Natural killer cell (primary cell): Measurements from ENCODE around the gene WFIKKN1. TPM values are rescaled to one million over a fixed set of nuclear protein-coding genes. Genes with fewer than 3 reads are reported as not detected.
"Not testable (repeated sequence)": the region's sequence is repeated elsewhere in the genome, so short reads cannot be mapped to it uniquely, and the experiment has no call there.

ENCODE experiments used
- ATAC-seq, 3 donors: fragments of 150-1000 bp in 2 of 3; fragments of 200-7000 bp in 1 of 3; cut with Tn5 transposase; 1 replicate in 1 of 3; 2 replicates in 2 of 3; pipeline ENCODE4 v1.10.0; 2021; ENCODE audit warnings: mild to moderate bottlenecking in 2 of 3, moderate library complexity in 2 of 3
- DNase-seq, 2 donors: peaks; one replicate each; pipeline versions ENCODE4 v3.0.0 to v3.0.0-alpha.2; 2013 to 2021; ENCODE audit warnings: mixed read lengths in 1 of 2
- H3K27ac ChIP-seq: one replicate; pipeline ENCODE4 v1.5.1; 2013; ENCODE audit warnings: mild to moderate bottlenecking, low read length
- H3K27me3 ChIP-seq: one replicate; pipeline ENCODE4 v1.6.1; 2013; ENCODE audit warnings: low read length; ENCODE audit not compliant: control insufficient read depth, insufficient read depth
- H3K36me3 ChIP-seq: one replicate; pipeline ENCODE4 v1.6.1; 2013; ENCODE audit warnings: low read length; ENCODE audit not compliant: control insufficient read depth, insufficient read depth
- H3K4me1 ChIP-seq: one replicate; pipeline ENCODE4 v1.6.1; 2013; ENCODE audit warnings: low read length; ENCODE audit not compliant: control insufficient read depth, insufficient read depth
- H3K4me3 ChIP-seq: one replicate; pipeline ENCODE4 v1.5.1; 2013; ENCODE audit warnings: low read length
- H3K9me3 ChIP-seq: one replicate; pipeline ENCODE4 v1.6.1; 2013; ENCODE audit warnings: low read length; ENCODE audit not compliant: control insufficient read depth, insufficient read depth
- H3K27ac Mint-ChIP-seq, 2 donors: one replicate each; pipeline ENCODE4 v1.8.0; 2022; ENCODE audit warnings: mild to moderate bottlenecking in 2 of 2, mixed read lengths in 2 of 2, moderate library complexity in 1 of 2
- H3K27me3 Mint-ChIP-seq, 2 donors: one replicate each; pipeline ENCODE4 v1.8.0; 2022; ENCODE audit warnings: low read depth in 2 of 2, mixed read lengths in 2 of 2
- H3K36me3 Mint-ChIP-seq: one replicate; pipeline ENCODE4 v1.8.0; 2022; ENCODE audit warnings: mixed read lengths
- H3K4me1 Mint-ChIP-seq, 2 donors: one replicate each; pipeline ENCODE4 v1.8.0; 2022; ENCODE audit warnings: mixed read lengths in 2 of 2
- H3K4me3 Mint-ChIP-seq: one replicate; pipeline ENCODE4 v1.8.0; 2022; ENCODE audit warnings: mild to moderate bottlenecking, moderate library complexity, mixed read lengths
- H3K9me3 Mint-ChIP-seq, 2 donors: one replicate each; pipeline ENCODE4 v1.8.0; 2022; ENCODE audit warnings: mixed read lengths in 2 of 2
- WGBS: methylation state at CpG from one replicate; pipeline ENCODE4 v1.1.7; 2013; ENCODE audit warnings: missing lambda C conversion rate; ENCODE audit not compliant: insufficient coverage; 5-methylcytosine and 5-hydroxymethylcytosine counted together
- intact Hi-C: fragments of 100-400 bp; cut with micrococcal nuclease; formaldehyde crosslinking; loops from one replicate; pipeline ENCODE4 v1.14.2; 2022
- total RNA-seq, 4 donors: library from RNA; stranded (reverse); fragments of 120-200 nt in 1 of 4; gene quantifications; one replicate each; pipeline versions ENCODE4 v1.2.3 to v1.2.4, GENCODE V29; 2013 to 2022
- TF ChIP-seq, protein P1 (sequence below): fragments of 200-600 bp; IDR thresholded peaks from one replicate; pipeline ENCODE4 v1.8.0; 2022; ENCODE audit warnings: antibody characterized with exemption

Gene WFIKKN1
- total RNA-seq, 3 donors from 2014 or later (not counting 1 experiment from before 2014, with no cell fraction given), result 0.60 to 1.7 (median 0.75) TPM

DNA sequence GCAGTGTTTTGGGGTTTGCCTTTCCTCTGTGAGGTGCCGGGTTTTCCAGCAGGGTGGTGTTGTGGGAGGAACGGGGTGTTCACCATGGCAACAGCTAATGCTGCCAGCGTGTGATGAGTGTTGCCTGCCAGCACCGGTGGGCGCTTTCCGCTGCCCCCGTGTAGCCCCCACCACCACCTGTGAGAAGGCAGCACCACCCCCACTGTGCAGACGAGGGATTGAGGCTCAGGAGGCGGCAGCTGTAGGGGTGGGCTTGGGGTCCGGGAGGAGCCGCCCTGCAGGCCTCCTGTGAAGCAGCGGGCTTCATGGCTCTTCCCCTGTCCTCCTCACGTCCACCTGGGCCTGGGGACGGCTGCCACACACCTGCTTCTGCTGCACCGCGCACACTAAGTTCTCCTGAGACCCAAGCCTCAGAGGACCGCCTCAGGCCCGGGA lies 35.7 kb upstream of the WFIKKN1 start:
- H3K36me3 Mint-ChIP-seq, result no peaks in the 10 kb centered on the region
- no peak overlapping the region for H3K27ac Mint-ChIP-seq
- intact Hi-C loops, result no loop called here
- Histone ChIP-seq H3K4me1 (peaks cover 31% of the 10 kb centered on the region), H3K9me3 (no peaks in the 10 kb centered on the region), H3K27ac (no peak overlapping the region), H3K36me3 (no peaks in the 10 kb centered on the region), H3K27me3 (no peaks in the 10 kb centered on the region), H3K4me3 (no peak overlapping the region)
- no peaks in the 10 kb centered on the region for H3K9me3 Mint-ChIP-seq
- 87% methylated on average over 18 of the region's 18 CpGs for WGBS
- H3K27me3 Mint-ChIP-seq, result no peaks in the 10 kb centered on the region
- no peak for DNase-seq
- no peak overlapping the region for H3K4me3 Mint-ChIP-seq
- ATAC-seq, result no peak
- peaks cover 17 to 45% of the 10 kb centered on the region in 2 donors for H3K4me1 Mint-ChIP-seq
- TF ChIP-seq, protein P1, sequence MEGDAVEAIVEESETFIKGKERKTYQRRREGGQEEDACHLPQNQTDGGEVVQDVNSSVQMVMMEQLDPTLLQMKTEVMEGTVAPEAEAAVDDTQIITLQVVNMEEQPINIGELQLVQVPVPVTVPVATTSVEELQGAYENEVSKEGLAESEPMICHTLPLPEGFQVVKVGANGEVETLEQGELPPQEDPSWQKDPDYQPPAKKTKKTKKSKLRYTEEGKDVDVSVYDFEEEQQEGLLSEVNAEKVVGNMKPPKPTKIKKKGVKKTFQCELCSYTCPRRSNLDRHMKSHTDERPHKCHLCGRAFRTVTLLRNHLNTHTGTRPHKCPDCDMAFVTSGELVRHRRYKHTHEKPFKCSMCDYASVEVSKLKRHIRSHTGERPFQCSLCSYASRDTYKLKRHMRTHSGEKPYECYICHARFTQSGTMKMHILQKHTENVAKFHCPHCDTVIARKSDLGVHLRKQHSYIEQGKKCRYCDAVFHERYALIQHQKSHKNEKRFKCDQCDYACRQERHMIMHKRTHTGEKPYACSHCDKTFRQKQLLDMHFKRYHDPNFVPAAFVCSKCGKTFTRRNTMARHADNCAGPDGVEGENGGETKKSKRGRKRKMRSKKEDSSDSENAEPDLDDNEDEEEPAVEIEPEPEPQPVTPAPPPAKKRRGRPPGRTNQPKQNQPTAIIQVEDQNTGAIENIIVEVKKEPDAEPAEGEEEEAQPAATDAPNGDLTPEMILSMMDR, result no peak

DNA sequence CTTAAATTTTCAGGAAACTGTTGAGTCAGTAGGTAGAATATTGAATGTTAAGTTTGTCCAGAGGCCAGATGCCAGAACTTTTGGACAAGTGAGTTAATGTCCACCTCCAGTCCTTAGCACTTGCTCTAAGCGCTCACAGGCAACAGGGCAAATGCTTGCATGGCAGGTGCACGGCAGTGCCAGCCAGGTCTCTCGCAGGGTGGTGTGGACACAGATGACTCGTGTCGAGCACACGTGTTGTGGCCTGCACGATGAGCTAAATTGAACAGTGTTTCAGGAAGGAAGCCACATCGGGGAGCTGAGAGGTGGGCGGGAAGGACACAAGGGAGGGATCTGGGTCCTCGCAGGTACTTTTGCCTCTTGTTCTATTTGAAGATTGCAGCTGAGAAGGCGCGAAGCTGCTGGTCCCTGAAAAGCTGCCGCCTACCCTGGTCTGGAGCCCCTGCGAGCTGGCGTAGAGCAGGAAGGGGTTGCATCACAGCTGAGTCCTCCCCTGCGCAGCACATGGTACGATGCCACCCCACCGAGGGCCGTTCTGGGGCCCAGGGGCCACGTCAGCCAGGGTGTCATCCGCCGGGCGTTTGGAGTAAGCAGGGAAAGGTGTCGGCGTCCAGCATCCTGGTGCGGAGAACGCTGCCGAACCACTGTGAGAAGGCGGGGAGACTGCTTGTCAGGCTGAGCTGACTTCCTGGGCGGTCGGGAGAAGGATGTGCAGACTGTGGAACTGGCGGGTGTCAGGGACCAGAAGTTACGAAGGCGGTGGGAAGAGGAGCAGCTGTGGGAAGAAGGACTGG lies 34.6 kb upstream of the WFIKKN1 start:
- DNase-seq (no peak), ATAC-seq (no peak)
- Histone ChIP-seq H3K27ac (no peak overlapping the region), H3K9me3 (no peaks in the 10 kb centered on the region), H3K27me3 (no peaks in the 10 kb centered on the region), H3K4me1 (peaks cover 23% of the 10 kb centered on the region), H3K4me3 (no peak overlapping the region), H3K36me3 (no peaks in the 10 kb centered on the region)
- H3K27ac Mint-ChIP-seq, result no peak overlapping the region
- no peaks in the 10 kb centered on the region for H3K9me3 Mint-ChIP-seq
- peaks cover 9 to 37% of the 10 kb centered on the region in 2 donors for H3K4me1 Mint-ChIP-seq
- H3K4me3 Mint-ChIP-seq, result no peak overlapping the region
- H3K36me3 Mint-ChIP-seq, result no peaks in the 10 kb centered on the region
- 91% methylated on average over 34 of the region's 34 CpGs for WGBS
- no peaks in the 10 kb centered on the region for H3K27me3 Mint-ChIP-seq
- TF ChIP-seq, protein P1, result no peak
- intact Hi-C loops, result no loop called here

DNA sequence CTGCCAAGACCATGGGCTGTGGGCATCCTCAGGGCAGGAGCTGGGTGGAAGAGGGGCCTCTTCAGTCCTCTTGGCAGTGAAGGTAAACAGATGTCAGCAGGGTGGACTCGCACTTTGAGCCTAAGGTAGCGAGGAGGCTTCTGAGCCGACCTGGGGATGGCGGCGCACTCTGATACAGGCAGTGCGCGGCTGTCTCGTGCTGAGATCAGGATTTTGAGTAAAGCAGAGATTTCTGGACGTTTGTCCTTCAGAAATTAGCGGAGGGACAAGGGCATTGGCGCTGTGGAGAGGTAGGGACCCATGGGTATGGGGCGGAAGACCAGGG lies 34.1 kb upstream of the WFIKKN1 start:
- no peaks in the 10 kb centered on the region for H3K9me3 ChIP-seq
- H3K27ac Mint-ChIP-seq, result no peak overlapping the region
- H3K27ac ChIP-seq, result no peak overlapping the region
- no peak overlapping the region for H3K4me3 ChIP-seq
- intact Hi-C loops, result no loop called here
- peaks cover 20% of the 10 kb centered on the region for H3K4me1 ChIP-seq
- TF ChIP-seq, protein P1, result no peak
- no peaks in the 10 kb centered on the region for H3K27me3 Mint-ChIP-seq
- H3K36me3 ChIP-seq, result no peaks in the 10 kb centered on the region
- peaks cover 6 to 32% of the 10 kb centered on the region in 2 donors for H3K4me1 Mint-ChIP-seq
- H3K36me3 Mint-ChIP-seq, result no peaks in the 10 kb centered on the region
- H3K27me3 ChIP-seq, result no peaks in the 10 kb centered on the region
- ATAC-seq (no peak), DNase-seq (no peak)
- WGBS, result 97% methylated on average over 12 of the region's 12 CpGs
- no peaks in the 10 kb centered on the region for H3K9me3 Mint-ChIP-seq
- no peak overlapping the region for H3K4me3 Mint-ChIP-seq

DNA sequence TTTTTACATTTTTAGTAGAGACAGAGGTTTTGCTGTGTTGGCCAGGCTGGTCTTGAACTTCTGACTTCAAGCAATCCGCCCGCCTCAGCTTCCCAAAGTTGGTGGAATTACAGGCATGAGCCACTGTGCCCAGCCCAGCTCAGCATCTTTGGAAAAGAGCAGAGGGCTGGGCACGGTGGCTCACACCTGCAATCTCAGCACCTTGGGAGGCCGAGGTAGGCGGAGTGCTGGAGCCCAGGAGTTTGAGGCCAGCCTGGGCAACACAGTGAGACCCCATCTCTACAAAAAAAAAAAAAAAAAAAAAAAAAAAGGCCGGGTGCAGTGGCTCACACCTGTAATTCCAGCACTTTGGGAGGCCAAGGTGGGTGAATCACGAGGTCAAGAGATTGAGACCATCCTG lies 33.1 kb upstream of the WFIKKN1 start:
- DNase-seq, H3K4me3 ChIP-seq, H3K9me3 Mint-ChIP-seq, intact Hi-C loops, H3K36me3 Mint-ChIP-seq, H3K27ac Mint-ChIP-seq, H3K27me3 Mint-ChIP-seq, H3K36me3 ChIP-seq, H3K9me3 ChIP-seq, ATAC-seq, H3K27me3 ChIP-seq, H3K27ac ChIP-seq, H3K4me3 Mint-ChIP-seq: not testable (repeated sequence)
- WGBS, result 94% methylated on average over 7 of the region's 7 CpGs
- H3K4me1 Mint-ChIP-seq, result peaks cover 8 to 28% of the 10 kb centered on the region in 2 donors
- H3K4me1 ChIP-seq, result peaks cover 11% of the 10 kb centered on the region
